Fibroblast of the aortic adventitia (primary cell): ENCODE results near the gene FANK1. TPM values are rescaled to one million over a fixed set of nuclear protein-coding genes. Genes with fewer than 3 reads are reported as not detected.

Source experiments
- DNase-seq: peaks from one replicate; pipeline ENCODE4 v3.0.0-alpha.2; 2010; ENCODE audit warnings: low read depth
- H3K4me3 ChIP-seq: 2 replicates; pipeline ENCODE4 v1.5.1; 2011; ENCODE audit warnings: low read depth, mild to moderate bottlenecking, control low read depth, low read length, moderate library complexity
- CTCF ChIP-seq: IDR thresholded peaks from 2 replicates; pipeline ENCODE4 v1.5.1; 2011; ENCODE audit warnings: mild to moderate bottlenecking, low read length, control low read depth, inconsistent platforms; ENCODE audit not compliant: insufficient read depth
- small RNA-seq: library from RNA; depleted of rRNA; stranded (forward); fragments of <200 nt; gene quantifications from one replicate; pipeline ENCODE3, GENCODE V24; 2012
- total RNA-seq: library from RNA; depleted of rRNA; stranded (reverse); fragments of >200 nt; gene quantifications from 2 replicates; pipeline ENCODE4 v1.2.3, GENCODE V29; 2012; ENCODE audit warnings: low replicate concordance

FANK1 gene
- total RNA-seq, 1 donor = 2.3 TPM

GRCh38 chr10:126049759-126050700, 153.7 kb downstream of the FANK1 start:
- no peak for TF ChIP-seq CTCF
- DNase-seq = peak; percentile 86
- no peak overlapping the region for H3K4me3 ChIP-seq

- no peak overlapping the region for H3K4me3 ChIP-seq
Observed at GRCh38 chr10:126052171-126052570, 155.8 kb downstream of the FANK1 start.

GRCh38 chr10:126054191-126054590, 157.8 kb downstream of the FANK1 start:
- H3K4me3 ChIP-seq = no peak overlapping the region
- no peak for TF ChIP-seq CTCF
- no peak for DNase-seq

More at GRCh38 chr10:126052171-126052570, 155.8 kb downstream of the FANK1 start:
- no peak for TF ChIP-seq CTCF
- DNase-seq = no peak

GRCh38 chr10:126057494-126057893, 161.1 kb downstream of the FANK1 start:
- H3K4me3 ChIP-seq = no peak overlapping the region
- no peak for TF ChIP-seq CTCF
- DNase-seq = no peak

- DNase-seq = no peak
- no peak overlapping the region for H3K4me3 ChIP-seq
- no peak for TF ChIP-seq CTCF
Observed at GRCh38 chr10:126058104-126058503, 161.7 kb downstream of the FANK1 start.

GRCh38 chr10:126058507-126058906, 162.1 kb downstream of the FANK1 start:
- no peak overlapping the region for H3K4me3 ChIP-seq
- TF ChIP-seq CTCF = no peak
- DNase-seq = no peak

Small RNAs within 50 kb of the gene (small RNA-seq; reads per million reads assigned to genes)
- gene GNG10P1 (not detected), gene RF00017 (not detected), gene RNU2-42P (not detected)

Other genes with a start within 250 kb of the FANK1 start
- 2.1 TPM in 1 of 2 replicates, not detected in the other for gene TEX36, start 213.4 kb upstream of the FANK1 start, total RNA-seq
- 15.7 and 27.2 TPM in 2 replicates for gene EDRF1, start 176.9 kb upstream of the FANK1 start, total RNA-seq
- 0.09 TPM in 1 of 2 replicates, not detected in the other for gene MMP21, start 120.7 kb upstream of the FANK1 start, total RNA-seq
- 74.7 and 131 TPM in 2 replicates for gene UROS, start 73.3 kb upstream of the FANK1 start, total RNA-seq
- 44.9 and 48.1 TPM in 2 replicates for gene BCCIP, start 73.0 kb upstream of the FANK1 start, total RNA-seq
- 20.2 and 31.3 TPM in 2 replicates for gene DHX32, start 15.3 kb upstream of the FANK1 start, total RNA-seq